HUDEP-2 (cell line): ENCODE data around the gene ZDHHC11B.
"Not testable (repeated sequence)": the region's sequence is repeated elsewhere in the genome, so short reads cannot be mapped to it uniquely, and the experiment has no call there.

Experiments used
- DNase-seq, 76 experiments: peaks; one replicate each; lab custom pipeline; 2025; ENCODE audit not compliant: unreplicated experiment in 76 of 76; lab: John Stamatoyannopoulos, UW

ZDHHC11B gene

GRCh38 chr5:756865-757345 is 27.6 kb downstream of the ZDHHC11B start:
- DNase-seq: no peak

DNA sequence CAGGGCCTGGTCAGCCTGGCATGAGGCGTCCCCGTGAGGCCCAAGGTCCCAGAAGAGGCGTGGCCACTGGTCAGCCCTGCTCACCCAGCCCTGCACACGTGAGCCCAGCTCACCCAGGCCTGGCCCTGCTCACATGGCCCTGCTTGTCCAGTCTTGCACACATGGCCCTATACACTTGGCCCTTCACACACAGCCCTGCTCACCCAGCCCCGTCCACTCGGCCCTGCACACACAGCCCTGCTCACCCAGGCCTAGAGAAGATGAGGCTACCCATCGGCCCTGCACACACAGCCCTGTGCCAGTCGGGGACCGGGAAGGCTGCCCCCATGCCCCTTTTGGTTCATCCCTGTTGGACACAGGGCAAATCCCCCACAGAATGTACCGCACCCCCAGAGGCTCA is 28.4 kb downstream of the ZDHHC11B start:
- DNase-seq: no peak

DNA sequence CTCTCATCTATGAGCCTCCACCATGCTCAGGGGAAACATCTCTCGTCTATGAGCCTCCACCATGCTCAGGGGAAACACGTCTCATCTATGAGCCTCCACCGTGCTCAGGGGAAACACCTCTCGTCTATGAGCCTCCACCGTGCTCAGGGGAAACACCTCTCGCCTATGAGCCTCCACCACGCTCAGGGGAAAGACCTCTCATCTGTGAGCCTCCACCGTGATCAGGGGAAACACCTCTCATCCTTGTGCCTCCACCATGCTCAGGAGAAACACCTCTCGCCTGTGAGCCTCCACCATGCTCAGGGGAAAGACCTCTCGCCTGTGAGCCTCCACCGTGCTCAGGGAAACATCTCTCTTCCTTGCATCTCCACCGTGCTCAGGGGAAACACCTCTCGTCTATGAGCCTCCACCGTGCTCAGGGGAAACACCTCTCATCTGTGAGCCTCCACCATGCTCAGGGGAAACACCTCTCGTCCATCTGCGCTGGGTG is 30.3 kb downstream of the ZDHHC11B start:
- DNase-seq: not testable (repeated sequence)

DNA sequence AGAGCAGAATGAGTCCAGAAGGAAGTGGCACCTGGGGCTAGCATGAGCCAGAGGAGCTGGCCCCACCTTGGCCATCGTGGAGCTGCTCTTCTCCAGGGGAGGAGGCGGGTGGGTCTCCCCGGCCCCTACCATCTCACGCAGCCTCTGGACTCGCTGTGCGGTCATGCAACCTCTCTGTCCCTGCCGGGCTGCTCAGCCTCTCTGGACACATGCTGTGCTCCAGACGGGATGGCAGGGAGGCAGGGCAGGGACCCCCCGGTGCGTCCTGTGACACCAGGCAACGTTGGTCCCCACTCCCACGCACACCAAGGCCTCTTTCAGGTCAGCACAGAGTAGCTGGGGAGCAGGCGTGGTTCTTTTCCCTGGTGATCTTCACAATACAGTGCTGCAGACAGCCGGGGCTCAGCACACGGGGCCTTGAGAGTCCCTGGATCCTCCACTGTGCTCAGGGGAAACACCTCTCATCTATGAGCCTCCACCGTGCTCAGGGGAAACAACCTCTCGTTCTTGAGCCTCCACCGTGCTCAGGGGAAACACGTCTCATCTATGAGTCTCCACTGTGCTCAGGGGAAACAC is 30.9 kb downstream of the ZDHHC11B start:
- DNase-seq: not testable (repeated sequence)

GRCh38 chr5:752532-753115 is 31.9 kb downstream of the ZDHHC11B start:
- DNase-seq: not testable (repeated sequence)

DNA sequence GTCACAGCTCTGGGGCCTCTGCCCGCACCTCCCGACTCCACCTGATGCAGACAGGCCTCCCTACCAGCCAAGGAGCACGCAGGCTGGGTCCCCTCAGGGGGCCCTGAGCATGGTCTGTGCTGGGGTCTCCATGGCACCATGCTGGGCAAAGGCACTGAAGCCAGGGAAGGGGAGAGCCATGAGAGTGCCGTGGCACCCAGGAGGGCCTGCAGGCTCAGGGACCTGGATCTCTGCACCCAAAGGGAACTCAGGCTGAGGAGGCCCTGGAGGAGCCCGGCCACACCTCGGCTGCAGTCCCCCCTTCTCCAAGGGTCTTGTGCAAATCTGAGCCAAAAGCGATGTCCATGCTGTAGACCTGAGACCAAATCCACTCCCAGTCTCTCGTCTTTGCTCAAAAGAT is 32.5 kb downstream of the ZDHHC11B start:
- DNase-seq: not testable (repeated sequence)

GRCh38 chr5:751496-751895 is 33.0 kb downstream of the ZDHHC11B start:
- no peak for DNase-seq

GRCh38 chr5:750226-750625 is 34.3 kb downstream of the ZDHHC11B start:
- not testable (repeated sequence) for DNase-seq

GRCh38 chr5:749101-749670 is 35.3 kb downstream of the ZDHHC11B start:
- DNase-seq: no peak

DNA sequence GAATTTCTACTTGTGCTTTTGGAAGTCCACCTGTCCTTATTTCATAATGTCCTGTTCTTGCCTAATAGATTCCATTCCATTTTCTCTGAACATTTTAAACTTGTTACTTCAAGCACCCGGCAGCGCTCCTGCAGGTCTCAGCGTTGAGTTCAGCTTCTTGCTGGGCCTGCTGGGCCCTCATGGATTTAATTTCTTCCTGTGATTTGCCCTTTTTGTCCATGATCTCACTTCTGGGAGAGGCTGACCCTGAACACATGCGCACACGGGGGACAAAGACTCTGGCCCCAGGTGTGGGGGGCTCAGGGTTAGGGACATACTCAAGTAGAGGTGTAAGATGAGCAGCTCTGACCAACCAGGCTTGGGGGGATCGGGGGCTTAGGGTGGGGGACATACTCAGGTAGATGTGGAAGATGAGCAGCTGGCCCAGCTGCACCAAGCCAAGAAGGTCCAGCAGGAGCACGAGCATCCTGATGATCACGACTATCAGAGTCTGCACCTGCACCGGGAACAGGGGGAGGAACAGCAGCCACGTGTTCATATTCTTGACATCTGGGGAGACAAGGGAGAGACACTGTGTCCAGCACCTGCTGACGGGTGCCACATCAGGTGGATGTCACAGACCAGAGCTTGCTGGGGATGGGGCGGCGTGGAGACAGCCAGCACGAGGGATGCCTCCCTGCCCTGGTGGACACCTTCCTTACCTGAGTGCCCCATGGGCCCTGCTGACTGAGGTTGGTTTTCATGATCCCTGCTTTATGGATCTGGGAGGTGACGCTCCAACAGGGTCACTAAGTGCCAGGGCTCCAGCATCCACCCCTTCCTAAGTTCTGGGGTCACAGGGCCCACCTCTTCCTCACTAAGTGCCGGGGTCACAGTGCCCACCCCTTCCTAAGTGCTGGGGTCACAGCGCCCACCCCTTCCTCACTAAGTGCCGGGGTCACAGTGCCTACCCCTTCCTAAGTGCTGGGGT is 36.2 kb downstream of the ZDHHC11B start:
- not testable (repeated sequence) for DNase-seq

DNA sequence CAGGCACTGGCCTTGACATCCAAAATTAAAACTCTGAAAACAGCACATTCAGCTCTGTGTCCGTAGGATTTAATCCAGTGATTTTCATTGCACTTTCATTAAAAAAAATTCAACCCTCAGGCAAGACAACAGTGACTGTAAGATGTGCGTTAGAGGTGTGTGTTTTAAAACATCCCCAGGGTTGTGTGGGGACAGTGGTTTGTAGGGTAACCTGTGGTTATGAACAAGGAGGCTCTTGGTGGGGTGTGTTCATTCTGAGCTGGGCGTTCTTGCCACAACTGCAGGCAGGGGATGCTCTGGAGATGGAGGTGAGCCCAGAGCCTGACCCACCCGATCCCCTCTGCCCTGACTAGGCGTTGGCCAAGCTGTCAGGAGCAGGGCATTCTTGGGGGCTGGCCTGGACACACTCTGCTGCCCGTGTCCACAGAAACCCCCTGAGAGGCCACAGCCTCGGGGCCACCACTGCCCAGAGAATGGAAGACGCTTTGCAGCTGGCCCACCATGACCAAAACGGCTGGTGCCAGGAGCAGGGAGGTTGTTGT is 37.2 kb downstream of the ZDHHC11B start:
- DNase-seq: not testable (repeated sequence)

- no peak for DNase-seq
These were observed 38.2 kb downstream of the ZDHHC11B start for GRCh38 chr5:746258-746761.

DNA sequence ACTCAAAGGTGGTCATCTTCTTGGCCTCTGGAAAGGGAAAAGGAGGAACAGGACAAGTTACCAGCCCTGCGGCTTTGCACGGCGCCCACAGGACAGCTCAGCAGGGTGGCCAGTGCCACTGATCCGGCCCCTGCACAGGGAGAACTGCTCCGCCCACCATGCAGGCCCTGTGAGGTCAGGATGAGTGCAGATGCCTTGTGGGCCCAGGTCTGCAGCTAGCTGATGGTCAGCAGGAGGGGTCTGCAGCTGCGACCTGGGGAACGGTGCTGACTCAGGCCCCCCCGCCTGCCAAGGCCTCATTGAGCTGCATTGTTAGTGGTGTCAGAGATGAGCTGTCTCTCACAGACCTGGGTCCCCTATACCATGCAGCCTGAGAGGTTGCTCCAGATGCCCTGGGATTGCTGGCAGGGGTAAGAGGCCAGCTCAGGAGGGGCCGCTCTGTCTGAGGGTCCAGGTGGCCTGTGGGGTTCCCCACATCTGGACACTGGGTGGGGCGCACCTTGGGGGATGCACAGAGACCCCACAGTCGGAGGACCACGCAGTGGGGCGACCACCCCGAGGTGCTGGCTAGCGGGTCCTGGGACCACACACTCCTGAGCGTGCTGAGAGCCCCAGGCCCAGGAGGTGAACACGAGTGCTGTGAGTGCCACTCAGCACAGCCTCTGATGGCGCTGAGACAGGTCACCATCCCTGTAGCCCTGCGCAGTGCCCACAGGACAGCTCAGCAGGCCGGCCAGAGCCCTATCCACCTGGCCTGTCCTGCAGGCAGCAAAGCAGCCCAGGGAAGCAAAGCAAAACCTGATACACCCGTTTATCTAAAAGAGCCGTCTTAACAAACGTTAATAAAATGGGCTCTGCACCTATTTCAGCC is 39.0 kb downstream of the ZDHHC11B start:
- DNase-seq: not testable (repeated sequence)

GRCh38 chr5:743696-744404 is 40.7 kb downstream of the ZDHHC11B start:
- not testable (repeated sequence) for DNase-seq

DNA sequence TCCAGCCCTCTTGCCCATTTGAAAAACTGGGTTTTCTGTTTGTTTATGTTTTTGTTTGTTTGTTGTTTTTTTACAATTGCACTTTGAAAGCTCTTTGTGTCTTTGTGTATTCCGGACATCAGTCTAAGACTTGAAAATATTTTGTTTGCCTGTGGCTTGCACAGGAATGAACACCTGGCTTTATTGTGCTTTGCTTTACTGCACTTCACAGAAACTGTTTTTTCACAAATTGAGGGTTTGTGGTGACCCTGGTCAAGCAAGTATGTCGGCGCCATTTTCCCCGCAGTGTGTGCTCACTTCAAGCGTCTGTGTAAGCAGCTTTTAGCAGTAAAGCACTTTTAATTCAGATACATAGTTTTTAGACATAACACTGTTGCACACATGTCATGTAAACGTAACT is 42.3 kb downstream of the ZDHHC11B start:
- not testable (repeated sequence) for DNase-seq

- DNase-seq: not testable (repeated sequence)
These were observed 50.4 kb downstream of the ZDHHC11B start for GRCh38 chr5:734145-734544.

GRCh38 chr5:732754-733454 is 51.6 kb downstream of the ZDHHC11B start:
- not testable (repeated sequence) for DNase-seq

- not testable (repeated sequence) for DNase-seq
These were observed 55.3 kb downstream of the ZDHHC11B start for GRCh38 chr5:729225-729624.
